SKM-1 (cell line): ENCODE measurements around the gene MCRIP2.

Experiments used
- DNase-seq: peaks from one replicate; lab custom pipeline; 2025; ENCODE audit not compliant: unreplicated experiment; lab: John Stamatoyannopoulos, UW

The MCRIP2 gene

DNA sequence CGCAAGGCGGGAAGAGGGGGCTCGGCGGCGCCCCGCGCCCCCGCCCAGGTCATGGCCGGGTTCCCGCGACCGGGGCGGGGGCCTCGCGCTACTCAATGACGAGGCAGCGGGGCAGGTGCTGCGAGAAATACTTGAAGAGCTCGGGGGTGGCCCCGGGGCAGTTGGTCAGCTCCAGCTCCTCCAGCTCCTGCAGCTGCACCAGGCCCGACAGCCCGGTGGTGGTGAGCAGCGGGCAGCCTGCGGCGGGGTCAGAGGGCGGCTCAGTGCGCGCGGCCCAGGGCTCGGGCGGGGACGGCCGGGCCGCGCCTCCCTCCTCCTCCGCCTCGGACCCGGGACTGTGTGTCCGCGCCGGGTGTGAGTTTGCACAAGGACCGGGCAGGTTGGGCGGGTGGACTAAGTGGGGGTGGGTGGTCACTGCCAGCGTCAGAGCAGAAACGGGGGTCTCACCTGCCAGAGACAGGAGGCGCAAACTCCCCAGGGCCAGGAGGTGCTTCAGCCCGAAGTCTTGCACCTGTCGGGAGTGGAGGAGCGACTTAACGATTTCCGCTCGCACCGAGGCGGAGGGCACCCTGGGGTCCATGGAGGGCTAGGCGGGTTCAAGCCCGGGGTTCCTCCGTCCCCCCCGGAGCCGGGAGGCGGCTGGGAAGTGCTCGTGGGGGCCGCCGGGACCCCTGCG is 52.7 kb downstream of the MCRIP2 start:
- no peak for DNase-seq

DNA sequence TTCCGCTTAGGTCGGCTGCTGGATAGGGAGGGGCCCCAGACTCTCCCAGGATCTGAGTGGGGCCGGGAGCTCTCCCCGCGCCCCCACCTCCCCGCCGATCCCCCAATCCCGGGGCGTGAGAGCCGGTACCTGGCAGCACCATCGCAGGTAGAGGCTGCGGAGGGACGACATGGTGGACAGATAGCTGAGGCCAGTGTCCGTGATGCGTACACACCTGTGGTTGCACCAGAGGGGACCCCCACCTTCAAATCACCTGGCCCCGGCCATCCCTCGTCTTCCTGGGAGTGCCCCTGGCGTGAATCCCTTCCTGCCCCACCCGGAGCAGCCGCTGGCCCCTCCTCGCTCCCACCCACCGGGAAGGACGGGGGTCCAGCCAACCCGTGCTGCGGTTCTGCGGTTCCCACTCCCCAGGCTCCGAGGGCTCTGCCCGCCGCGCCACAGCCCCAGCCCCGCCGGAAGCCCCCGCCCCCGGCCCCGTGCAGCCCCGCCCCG is 53.3 kb downstream of the MCRIP2 start:
- DNase-seq = no peak

DNA sequence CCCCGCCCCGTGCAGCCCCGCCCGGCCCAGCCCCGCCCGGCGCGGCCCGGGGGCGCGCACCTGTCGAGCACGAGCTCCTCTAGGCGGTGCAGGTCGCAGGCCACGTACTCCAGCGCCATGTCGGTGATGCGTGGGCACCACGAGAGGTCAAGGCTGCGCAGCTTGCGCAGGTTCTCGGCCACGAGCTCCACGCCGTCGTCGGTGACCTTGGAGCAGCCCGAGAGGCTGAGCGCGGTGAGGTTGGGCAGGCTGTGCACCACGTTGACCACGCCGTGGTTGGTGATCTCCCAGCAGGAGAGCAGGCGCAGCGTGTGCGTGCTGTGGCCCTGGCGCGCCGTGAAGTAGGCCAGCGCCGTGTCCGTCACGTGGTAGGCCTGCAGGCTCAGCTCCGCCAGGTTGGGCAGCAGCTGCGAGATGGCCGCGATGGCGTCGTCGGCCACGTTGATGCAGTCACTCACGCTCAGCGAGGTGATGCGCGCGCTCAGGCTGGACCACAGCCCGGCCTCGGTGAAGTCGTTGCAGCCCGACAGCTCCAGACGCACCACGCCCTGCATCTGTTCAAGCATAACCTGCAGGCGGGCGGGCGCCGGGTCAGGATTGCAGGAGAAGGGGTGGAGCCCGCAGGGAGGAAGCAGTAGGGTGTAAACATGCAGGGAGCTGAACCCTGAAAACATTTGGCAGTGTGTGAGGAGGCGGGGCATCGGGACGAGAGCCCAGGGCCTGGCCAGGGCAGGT is 53.9 kb downstream of the MCRIP2 start:
- DNase-seq = no peak
